GM12878 (cell line): ENCODE measurements around the gene IGSF6. TPM values are rescaled to one million over a fixed set of nuclear protein-coding genes. Genes with fewer than 3 reads are reported as not detected.
A peak's percentile ranks its signal among the peaks of the same experiment; 100 is the strongest.

ENCODE experiments used
- EED ChIP-seq: sonication (generic); IDR thresholded peaks from 2 replicates; pipeline ENCODE4 v1.6.1; 2016; ENCODE audit warnings: antibody characterized with exemption, low read depth
- ELK1 ChIP-seq: IDR thresholded peaks from 2 replicates; pipeline ENCODE4 v1.6.1; 2012; ENCODE audit warnings: low read depth, low read length, improper control_type of control experiment
- EZH2 ChIP-seq: IDR thresholded peaks from 2 replicates; pipeline ENCODE4 v1.6.1; 2012; ENCODE audit warnings: low read depth, mild to moderate bottlenecking, control low read depth, inconsistent platforms, low read length, borderline replicate concordance; ENCODE audit not compliant: control insufficient read depth
- IKZF1 ChIP-seq: fragments of 450-650 bp; conservative IDR thresholded peaks from 2 replicates; pipeline ENCODE4 v1.6.1; 2017; ENCODE audit warnings: antibody characterized with exemption, mild to moderate bottlenecking
- MLLT1 ChIP-seq: fragments of 450-650 bp; IDR thresholded peaks from 2 replicates; pipeline ENCODE4 v1.6.1; 2016; ENCODE audit warnings: mild to moderate bottlenecking
- NFXL1 ChIP-seq: fragments of 450-650 bp; IDR thresholded peaks from 2 replicates; pipeline ENCODE4 v1.6.1; 2017; ENCODE audit warnings: antibody characterized with exemption, mild to moderate bottlenecking, borderline replicate concordance
- NR2C2 ChIP-seq: IDR thresholded peaks from 2 replicates; pipeline ENCODE4 v1.6.1; 2011; ENCODE audit warnings: borderline replicate concordance, low read depth; ENCODE audit not compliant: control insufficient read depth, insufficient read length
- RBBP5 ChIP-seq: fragments of 200-600 bp; sonication (generic); conservative IDR thresholded peaks from 2 replicates; pipeline ENCODE4 v1.6.1; 2016
- REST ChIP-seq: IDR thresholded peaks from 2 replicates; pipeline ENCODE4 v1.6.1; 2012; ENCODE audit warnings: mild to moderate bottlenecking, low read depth, low read length
- SIN3A ChIP-seq: IDR thresholded peaks from 2 replicates; pipeline ENCODE4 v1.6.1; 2012; ENCODE audit warnings: low read depth, low read length, improper control_type of control experiment
- SREBF2 ChIP-seq: IDR thresholded peaks from 2 replicates; pipeline ENCODE4 v1.6.1; 2012; ENCODE audit warnings: mild to moderate bottlenecking, low read length
- SUZ12 ChIP-seq: fragments of 200-600 bp; sonication (generic); IDR thresholded peaks from one replicate; pipeline ENCODE4 v1.6.1; 2018; ENCODE audit warnings: antibody characterized with exemption, mild to moderate bottlenecking; ENCODE audit not compliant: unreplicated experiment
- ZBTB11 ChIP-seq: fragments of 450-650 bp; formaldehyde crosslinking; IDR thresholded peaks from 2 replicates; pipeline ENCODE4 v1.5.0; 2022; ENCODE audit warnings: mild to moderate bottlenecking, missing genetic modification characterization
- ZNF384 ChIP-seq: IDR thresholded peaks from 2 replicates; pipeline ENCODE4 v1.6.1; 2012; ENCODE audit warnings: low read depth, mild to moderate bottlenecking, low read length, improper control_type of control experiment, borderline replicate concordance
- ZZZ3 ChIP-seq: IDR thresholded peaks from 2 replicates; pipeline ENCODE4 v1.6.1; 2011; ENCODE audit warnings: low read depth; ENCODE audit not compliant: control insufficient read depth, insufficient read length
- polyA plus RNA-seq, 11 experiments: library from polyadenylated mRNA; depleted of rRNA in 4 of 11; unstranded in 6 of 11; stranded (reverse) in 5 of 11; fragments of >200 nt; fragmentation: Nextera tagmentation in 4 of 11; fragmentation: Illumina TruSeq in 1 of 11; extraction: Ambion mirVana in 4 of 11; extraction: Trizol in 1 of 11; gene quantifications; 1 replicate in 1 of 11; 2 replicates in 10 of 11; pipeline versions ENCODE4 v1.2.1 to v1.2.3, GENCODE V29; 2011 to 2016; ENCODE audit warnings: inconsistent platforms in 2 of 11, missing spikeins in 2 of 11, low read depth in 1 of 11
- total RNA-seq, 4 experiments: library from RNA; depleted of rRNA in 3 of 4; stranded (reverse); fragments of >200 nt in 3 of 4; fragmentation: Illumina TruSeq in 1 of 4; extraction: Trizol in 1 of 4; gene quantifications; 2 replicates each; pipeline versions ENCODE4 v1.2.1 to v1.2.3, GENCODE V29; 2013 to 2021

IGSF6 gene
- total and polyA plus RNA-seq, 10 of the 15 experiments (the other 5 are each of a cell fraction or from before 2014, with no cell fraction given), result 0.32 to 1.2 (median 0.72) TPM

GRCh38 chr16:21656795-21657768, 4.7 kb upstream of the IGSF6 start (continued):
- TF ChIP-seq SIN3A, result no peak
- TF ChIP-seq SREBF2, result no peak
- no peak for TF ChIP-seq RBBP5
- no peak; the same call in 1 of the 2 replicates for TF ChIP-seq ZNF384
- no peak for TF ChIP-seq SUZ12
- no peak for TF ChIP-seq ZBTB11
- peak; percentile 80 for TF ChIP-seq IKZF1
- TF ChIP-seq NFXL1, result no peak
- TF ChIP-seq NR2C2, result no peak
- no peak for TF ChIP-seq EZH2
- TF ChIP-seq MLLT1, result no peak; the same call in 1 of the 2 replicates
- no peak for TF ChIP-seq EED
- TF ChIP-seq ZZZ3, result no peak
- no peak for TF ChIP-seq ELK1
- no peak for TF ChIP-seq REST
